ACHN (cell line): ENCODE results near the gene APOBEC4.
"Not testable (repeated sequence)": the region's sequence is repeated elsewhere in the genome, so short reads cannot be mapped to it uniquely, and the experiment has no call there.

Source experiments
- DNase-seq: peaks from one replicate; pipeline ENCODE4 v3.0.0-alpha.2; 2015
- in situ Hi-C: cut with HindIII; loops from 2 replicates; pipeline ENCODE4 v1.10.0; 2017; ENCODE audit warnings: low sequenced_read_pairs, low pct_ligation_motif_present, low pct_unique_long_range_greater_than_20kb

The APOBEC4 gene

DNA sequence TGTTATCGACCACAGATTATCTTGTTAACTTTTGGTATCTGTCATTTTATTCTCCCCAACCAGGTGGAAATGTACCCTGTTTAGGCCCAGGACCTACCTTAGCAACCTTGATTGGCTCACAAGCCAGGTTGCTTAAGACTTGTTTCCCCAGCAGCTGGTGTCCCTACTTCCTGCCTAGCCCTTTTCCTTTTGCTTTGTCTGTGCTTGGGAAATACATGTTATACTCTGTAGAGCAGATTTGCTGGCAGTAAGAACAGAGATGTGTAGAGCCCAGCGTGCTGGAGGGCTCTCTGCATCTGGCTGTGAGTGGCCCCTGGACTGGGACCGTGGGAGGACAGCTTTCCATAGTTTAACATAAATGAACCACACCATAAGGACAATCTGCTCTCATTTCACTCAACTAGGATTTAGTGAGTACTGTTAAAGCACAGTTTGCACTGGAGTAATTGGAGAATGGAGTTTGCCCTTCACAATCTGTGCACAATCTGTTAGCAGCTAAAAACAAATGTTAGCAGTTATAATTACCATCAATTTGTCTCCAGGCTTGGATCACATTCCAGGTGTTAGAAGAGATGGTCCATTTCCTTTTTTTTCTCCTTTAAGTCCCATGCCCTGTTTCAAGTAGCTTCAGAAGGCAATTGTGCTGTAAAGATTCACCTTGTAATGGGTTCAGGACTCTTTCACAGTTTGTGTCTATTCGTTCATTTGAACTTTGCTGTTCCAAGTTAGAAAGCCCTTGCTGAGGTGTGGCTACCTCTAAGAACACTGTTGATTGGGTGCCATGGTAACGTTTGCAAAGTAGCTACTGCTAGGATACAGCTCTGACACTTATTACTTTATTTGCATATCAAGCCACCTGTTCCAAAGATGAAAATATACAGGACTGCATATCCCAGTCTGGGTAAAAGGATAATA is at the start of gene APOBEC4:
Gene APOBEC4, minus strand, starts transcription at position 770 of the 915 bp plus-strand sequence. CDS start 4,535 bp downstream, outside the sequence.
- in situ Hi-C loops = loop anchor here (25.0 kb wide), 1 partner anchor 259 kb away; no protein-coding TSS in a partner anchor
- DNase-seq = no peak

DNA sequence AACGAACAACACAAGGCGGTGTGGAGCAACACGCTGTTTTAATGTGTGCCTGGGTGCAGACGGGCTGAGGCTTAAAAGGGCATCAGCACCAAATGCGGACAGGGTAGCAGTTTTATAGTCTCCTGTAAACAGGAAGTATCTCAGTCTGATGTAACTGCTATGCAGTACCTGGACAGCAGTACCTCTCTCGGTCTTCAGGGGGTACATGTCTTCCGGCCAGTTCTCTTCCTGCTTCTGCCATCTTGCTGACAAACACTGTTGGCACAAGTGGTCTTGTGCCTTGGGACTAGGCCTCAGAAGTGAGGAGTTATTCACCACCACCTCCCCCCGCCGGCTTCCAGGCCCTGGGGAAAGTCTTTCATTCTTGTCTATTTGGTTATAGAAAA is 49.7 kb upstream of the APOBEC4 start:
- DNase-seq = no peak
- in situ Hi-C loops = no loop called here

- DNase-seq = no peak
- in situ Hi-C loops = no loop called here
These were observed 49.1 kb upstream of the APOBEC4 start for GRCh38 chr1:183702087-183702812.

GRCh38 chr1:183699616-183700160 is 46.6 kb upstream of the APOBEC4 start:
- no peak for DNase-seq
- in situ Hi-C loops = no loop called here

GRCh38 chr1:183697814-183698590 is 44.9 kb upstream of the APOBEC4 start:
- in situ Hi-C loops = no loop called here
- DNase-seq = peak; percentile 4

DNA sequence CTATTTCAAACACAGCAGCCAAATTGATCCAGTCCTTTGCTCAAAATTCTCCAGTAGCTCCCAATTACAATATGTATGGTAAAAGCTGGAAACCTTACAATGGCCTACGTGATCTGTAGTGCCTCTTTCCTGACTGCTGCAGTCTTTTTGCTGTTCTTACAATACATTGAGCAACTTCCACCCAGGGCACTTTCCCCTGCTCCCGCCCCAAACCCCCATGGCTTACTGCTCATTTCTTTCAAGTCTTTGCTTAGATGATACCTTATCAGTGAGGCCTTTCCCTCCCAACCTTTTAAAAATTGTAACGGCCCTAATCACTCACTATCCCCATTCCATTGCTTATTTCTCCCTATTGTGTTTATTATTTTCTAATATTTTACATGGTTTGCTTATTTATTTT is 43.9 kb upstream of the APOBEC4 start:
- DNase-seq = no peak
- in situ Hi-C loops = no loop called here

DNA sequence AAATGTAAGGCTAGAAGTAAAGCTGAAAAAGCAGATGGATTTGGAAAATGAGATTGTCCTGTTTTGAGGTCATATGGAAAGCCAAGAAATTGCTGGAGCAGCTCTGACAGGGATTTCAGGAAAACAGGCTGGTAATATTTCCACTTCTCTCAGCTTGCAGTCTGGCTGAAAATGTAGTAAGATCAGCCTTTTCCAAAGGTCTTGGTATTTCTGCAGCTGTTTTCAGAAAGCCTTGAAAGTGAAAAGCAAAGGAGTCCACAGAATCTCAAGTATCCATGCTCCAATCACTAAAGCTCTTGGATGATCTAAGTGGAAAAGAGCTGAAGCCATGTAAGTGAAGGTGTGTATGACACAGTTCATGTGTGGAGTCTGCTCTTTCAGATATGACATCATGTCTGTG is 41.6 kb upstream of the APOBEC4 start:
- no peak for DNase-seq
- in situ Hi-C loops = no loop called here

GRCh38 chr1:183694066-183694465 is 41.0 kb upstream of the APOBEC4 start:
- DNase-seq = no peak
- in situ Hi-C loops = no loop called here

DNA sequence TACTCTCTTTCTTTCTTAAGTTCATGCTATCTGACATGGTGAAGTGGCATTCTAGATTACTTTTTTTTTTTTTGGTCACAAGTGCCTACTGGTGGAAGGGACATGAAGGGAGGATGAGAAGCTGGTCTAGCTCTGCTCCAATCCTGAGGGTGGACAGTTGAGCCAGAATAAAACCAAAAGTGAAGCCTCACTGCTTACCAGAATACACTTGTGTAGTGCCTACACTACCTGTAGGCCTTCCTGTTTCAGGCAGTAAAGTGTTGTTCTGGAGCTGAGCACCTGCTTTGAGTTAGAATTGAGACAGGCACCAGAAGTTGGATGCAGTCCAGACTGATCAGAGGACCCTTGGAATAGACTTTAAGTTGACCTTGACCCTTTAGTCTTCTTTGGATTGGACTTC is 40.4 kb upstream of the APOBEC4 start:
- in situ Hi-C loops = no loop called here
- no peak for DNase-seq

DNA sequence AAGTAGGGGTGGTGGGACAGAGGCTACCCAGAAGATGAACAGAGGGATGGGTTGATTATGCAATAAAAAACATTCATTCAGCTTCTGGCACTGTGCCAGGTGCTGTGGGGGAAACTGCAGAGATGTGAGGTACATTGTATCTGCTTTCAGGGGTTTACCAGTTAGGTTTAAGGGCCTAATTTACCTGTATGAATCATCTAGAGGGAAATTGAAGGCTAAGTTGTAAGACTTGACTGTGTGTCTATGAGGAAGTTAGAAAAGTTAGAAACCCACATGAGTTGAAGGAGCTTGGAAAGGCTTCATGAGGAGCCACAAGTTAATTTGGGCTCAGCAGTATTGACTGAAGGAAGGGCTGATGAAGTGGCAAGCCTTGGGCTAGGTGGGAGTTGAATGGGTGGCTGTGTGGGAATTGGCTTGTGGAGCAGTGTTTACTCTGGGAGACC is 36.7 kb upstream of the APOBEC4 start:
- DNase-seq = no peak
- in situ Hi-C loops = no loop called here

DNA sequence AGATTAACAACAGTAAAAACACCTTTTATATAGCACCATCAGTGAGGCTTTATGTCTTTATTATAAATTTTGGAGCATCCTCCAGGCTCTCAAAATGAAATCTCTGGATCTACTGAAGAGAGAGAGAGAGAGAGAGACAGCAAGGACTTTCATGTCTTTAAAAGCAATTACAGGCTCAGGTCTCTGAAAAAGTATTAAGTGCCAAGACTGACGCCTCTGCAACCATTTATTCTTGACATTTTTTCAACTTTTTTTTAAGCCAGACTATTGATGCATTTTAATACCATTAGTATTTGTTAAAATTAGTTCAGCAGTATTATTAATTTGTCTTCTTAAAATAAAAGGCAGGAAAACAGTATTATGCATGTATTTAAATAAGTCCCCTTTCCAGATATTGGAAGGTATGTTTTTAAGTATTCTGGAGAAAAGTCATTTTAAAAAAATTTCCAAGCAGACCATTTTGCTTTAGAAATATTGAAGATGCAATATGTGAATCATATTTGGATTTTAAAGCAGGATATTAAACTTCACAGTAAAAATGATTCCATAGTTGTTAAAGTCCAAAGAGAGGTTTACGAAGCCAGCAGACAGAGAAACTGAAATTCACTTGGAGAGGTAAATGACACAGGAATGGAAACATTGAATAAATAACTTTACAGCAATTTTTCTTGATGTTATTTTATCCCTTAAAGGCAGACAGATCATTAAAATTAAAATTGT is 35.4 kb upstream of the APOBEC4 start:
- in situ Hi-C loops = no loop called here
- DNase-seq = no peak

- in situ Hi-C loops = no loop called here
- no peak for DNase-seq
These were observed 34.6 kb upstream of the APOBEC4 start for GRCh38 chr1:183687546-183688304.

DNA sequence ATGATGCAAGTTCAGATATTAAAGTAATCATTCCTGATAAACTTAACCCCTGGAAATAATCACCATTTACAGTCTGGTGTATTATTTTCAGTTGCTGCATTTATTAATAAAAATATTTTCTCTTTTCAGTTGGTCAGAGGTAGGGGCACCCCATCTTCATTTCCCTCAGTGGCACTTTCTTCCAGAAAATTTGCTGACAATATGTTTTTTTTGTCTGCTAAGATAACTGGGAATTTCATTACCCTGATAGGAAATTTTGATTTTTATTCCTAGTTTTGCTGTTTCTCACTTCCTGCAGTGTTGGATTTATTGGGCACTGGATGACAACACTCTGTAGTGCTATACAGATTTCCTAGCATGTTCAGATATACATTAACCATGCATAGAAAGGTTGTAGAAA is 33.1 kb upstream of the APOBEC4 start:
- in situ Hi-C loops = no loop called here
- no peak for DNase-seq

DNA sequence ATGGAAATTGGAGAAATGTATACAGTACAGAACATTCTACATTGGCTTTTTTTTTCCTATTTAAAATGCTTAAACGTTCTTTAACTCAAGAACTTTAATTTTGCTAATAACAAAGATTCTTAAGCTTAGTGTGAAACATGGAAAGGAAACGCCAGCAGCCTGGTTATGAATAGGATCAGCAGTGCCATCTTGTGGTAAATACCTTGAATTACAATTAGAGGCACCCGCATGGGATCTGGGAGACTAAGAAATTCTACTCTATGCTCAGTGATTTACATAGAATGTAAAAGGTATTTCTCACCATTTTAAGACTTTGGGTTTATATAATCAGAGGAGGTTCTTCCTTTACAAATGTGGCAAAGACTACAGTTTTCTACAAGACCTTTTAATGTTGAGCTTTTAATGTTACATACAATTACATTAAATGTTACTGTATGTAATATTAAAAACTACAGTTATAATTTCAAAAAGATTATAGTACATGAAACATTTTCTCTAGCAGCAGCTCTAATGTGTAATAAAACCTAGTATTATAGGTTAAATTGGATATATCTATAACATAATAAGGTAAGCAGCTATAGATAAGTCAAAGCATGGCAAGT is 32.1 kb upstream of the APOBEC4 start:
- DNase-seq = peak; percentile 69
- in situ Hi-C loops = no loop called here

GRCh38 chr1:183679363-183679762 is 26.2 kb upstream of the APOBEC4 start:
- in situ Hi-C loops, DNase-seq: not testable (repeated sequence)

- DNase-seq = no peak
- in situ Hi-C loops = no loop called here
These were observed 25.7 kb upstream of the APOBEC4 start for GRCh38 chr1:183678819-183679218.

- in situ Hi-C loops = no loop called here
- DNase-seq = no peak
These were observed 23.6 kb upstream of the APOBEC4 start for GRCh38 chr1:183676586-183677189.
